HL-60 (cell line): Measurements from ENCODE around the gene MREG.

Experiments used
- GABPA ChIP-seq: IDR thresholded peaks from 2 replicates; pipeline ENCODE4 v1.6.1; 2012; ENCODE audit warnings: low read depth
- POLR2AphosphoS5 ChIP-seq: IDR thresholded peaks from 2 replicates; pipeline ENCODE4 v1.6.1; 2012; ENCODE audit warnings: low read depth
- SPI1 ChIP-seq: IDR thresholded peaks from 2 replicates; pipeline ENCODE4 v1.6.1; 2012; ENCODE audit warnings: low read depth, mild to moderate bottlenecking, borderline replicate concordance
- TF ChIP-seq, protein P1 (sequence below): IDR thresholded peaks from one replicate; pipeline ENCODE4 v1.5.1; 2011; ENCODE audit warnings: low read length, control low read depth, inconsistent platforms; ENCODE audit not compliant: insufficient read depth
- TF ChIP-seq, protein P2 (sequence below): IDR thresholded peaks from 2 replicates; pipeline ENCODE4 v1.6.1; 2012; ENCODE audit warnings: low read depth; ENCODE audit not compliant: insufficient replicate concordance

DNA sequence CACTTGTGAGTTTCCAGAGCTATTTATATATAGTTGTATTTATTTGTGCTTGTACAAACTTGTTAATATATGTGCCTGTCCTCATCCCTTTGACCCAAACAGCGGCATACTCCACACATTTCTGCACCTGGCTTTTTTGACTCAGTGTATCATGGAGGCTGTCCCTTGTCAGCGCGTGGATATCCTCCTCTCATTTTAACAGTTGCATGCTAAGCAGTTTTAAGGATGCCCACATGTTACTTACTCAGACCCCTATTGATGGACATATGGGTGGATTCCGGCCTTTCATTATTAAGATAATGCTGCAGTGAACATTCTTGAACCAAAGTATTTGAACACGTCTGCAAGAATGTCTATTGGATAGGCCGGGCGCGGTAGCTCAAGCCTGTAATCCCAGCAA lies 655 bp upstream of the MREG start:
- TF ChIP-seq, protein P1, sequence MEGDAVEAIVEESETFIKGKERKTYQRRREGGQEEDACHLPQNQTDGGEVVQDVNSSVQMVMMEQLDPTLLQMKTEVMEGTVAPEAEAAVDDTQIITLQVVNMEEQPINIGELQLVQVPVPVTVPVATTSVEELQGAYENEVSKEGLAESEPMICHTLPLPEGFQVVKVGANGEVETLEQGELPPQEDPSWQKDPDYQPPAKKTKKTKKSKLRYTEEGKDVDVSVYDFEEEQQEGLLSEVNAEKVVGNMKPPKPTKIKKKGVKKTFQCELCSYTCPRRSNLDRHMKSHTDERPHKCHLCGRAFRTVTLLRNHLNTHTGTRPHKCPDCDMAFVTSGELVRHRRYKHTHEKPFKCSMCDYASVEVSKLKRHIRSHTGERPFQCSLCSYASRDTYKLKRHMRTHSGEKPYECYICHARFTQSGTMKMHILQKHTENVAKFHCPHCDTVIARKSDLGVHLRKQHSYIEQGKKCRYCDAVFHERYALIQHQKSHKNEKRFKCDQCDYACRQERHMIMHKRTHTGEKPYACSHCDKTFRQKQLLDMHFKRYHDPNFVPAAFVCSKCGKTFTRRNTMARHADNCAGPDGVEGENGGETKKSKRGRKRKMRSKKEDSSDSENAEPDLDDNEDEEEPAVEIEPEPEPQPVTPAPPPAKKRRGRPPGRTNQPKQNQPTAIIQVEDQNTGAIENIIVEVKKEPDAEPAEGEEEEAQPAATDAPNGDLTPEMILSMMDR: no peak
- TF ChIP-seq POLR2AphosphoS5: no peak
- TF ChIP-seq GABPA: no peak
- TF ChIP-seq, protein P2, sequence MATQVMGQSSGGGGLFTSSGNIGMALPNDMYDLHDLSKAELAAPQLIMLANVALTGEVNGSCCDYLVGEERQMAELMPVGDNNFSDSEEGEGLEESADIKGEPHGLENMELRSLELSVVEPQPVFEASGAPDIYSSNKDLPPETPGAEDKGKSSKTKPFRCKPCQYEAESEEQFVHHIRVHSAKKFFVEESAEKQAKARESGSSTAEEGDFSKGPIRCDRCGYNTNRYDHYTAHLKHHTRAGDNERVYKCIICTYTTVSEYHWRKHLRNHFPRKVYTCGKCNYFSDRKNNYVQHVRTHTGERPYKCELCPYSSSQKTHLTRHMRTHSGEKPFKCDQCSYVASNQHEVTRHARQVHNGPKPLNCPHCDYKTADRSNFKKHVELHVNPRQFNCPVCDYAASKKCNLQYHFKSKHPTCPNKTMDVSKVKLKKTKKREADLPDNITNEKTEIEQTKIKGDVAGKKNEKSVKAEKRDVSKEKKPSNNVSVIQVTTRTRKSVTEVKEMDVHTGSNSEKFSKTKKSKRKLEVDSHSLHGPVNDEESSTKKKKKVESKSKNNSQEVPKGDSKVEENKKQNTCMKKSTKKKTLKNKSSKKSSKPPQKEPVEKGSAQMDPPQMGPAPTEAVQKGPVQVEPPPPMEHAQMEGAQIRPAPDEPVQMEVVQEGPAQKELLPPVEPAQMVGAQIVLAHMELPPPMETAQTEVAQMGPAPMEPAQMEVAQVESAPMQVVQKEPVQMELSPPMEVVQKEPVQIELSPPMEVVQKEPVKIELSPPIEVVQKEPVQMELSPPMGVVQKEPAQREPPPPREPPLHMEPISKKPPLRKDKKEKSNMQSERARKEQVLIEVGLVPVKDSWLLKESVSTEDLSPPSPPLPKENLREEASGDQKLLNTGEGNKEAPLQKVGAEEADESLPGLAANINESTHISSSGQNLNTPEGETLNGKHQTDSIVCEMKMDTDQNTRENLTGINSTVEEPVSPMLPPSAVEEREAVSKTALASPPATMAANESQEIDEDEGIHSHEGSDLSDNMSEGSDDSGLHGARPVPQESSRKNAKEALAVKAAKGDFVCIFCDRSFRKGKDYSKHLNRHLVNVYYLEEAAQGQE: no peak
- no peak for TF ChIP-seq SPI1
